ACHN (cell line): Measurements from ENCODE around the gene BIRC3.
A peak's percentile ranks its signal among the peaks of the same experiment; 100 is the strongest.
"Not testable (repeated sequence)": the region's sequence is repeated elsewhere in the genome, so short reads cannot be mapped to it uniquely, and the experiment has no call there.

Experiments used
- DNase-seq: peaks from one replicate; pipeline ENCODE4 v3.0.0-alpha.2; 2015
- in situ Hi-C: cut with HindIII; loops from 2 replicates; pipeline ENCODE4 v1.10.0; 2017; ENCODE audit warnings: low sequenced_read_pairs, low pct_ligation_motif_present, low pct_unique_long_range_greater_than_20kb

Gene BIRC3

GRCh38 chr11:102318469-102318868 lies 1.2 kb downstream of the BIRC3 start:
- DNase-seq, result peak; percentile 88
- in situ Hi-C loops, result no loop called here

GRCh38 chr11:102319544-102319943 lies 2.3 kb downstream of the BIRC3 start:
- DNase-seq, result no peak
- in situ Hi-C loops, result no loop called here

- in situ Hi-C loops, result no loop called here
- no peak for DNase-seq
These were observed 2.9 kb downstream of the BIRC3 start for GRCh38 chr11:102320188-102320587.

- DNase-seq, result no peak
- in situ Hi-C loops, result no loop called here
These were observed 3.4 kb downstream of the BIRC3 start for GRCh38 chr11:102320679-102321078.

- DNase-seq, result peak; percentile 39
- in situ Hi-C loops, result no loop called here
These were observed 5.3 kb downstream of the BIRC3 start for GRCh38 chr11:102322560-102322959.

GRCh38 chr11:102323542-102324251 lies 6.4 kb downstream of the BIRC3 start:
- DNase-seq, result no peak
- in situ Hi-C loops, result no loop called here

- in situ Hi-C loops, result no loop called here
These were observed 7.8 kb downstream of the BIRC3 start for GRCh38 chr11:102325088-102325487.

GRCh38 chr11:102328748-102329147 lies 11.5 kb downstream of the BIRC3 start:
- in situ Hi-C loops, result no loop called here
- no peak for DNase-seq

More at GRCh38 chr11:102325088-102325487, 7.8 kb downstream of the BIRC3 start:
- DNase-seq, result no peak

- DNase-seq, result no peak
- in situ Hi-C loops, result no loop called here
These were observed 12.9 kb downstream of the BIRC3 start for GRCh38 chr11:102330231-102330630.

GRCh38 chr11:102331341-102331740 lies 14.1 kb downstream of the BIRC3 start:
- in situ Hi-C loops, result no loop called here

GRCh38 chr11:102332611-102332994 lies 15.3 kb downstream of the BIRC3 start:
- in situ Hi-C loops, result no loop called here
- no peak for DNase-seq

More at GRCh38 chr11:102331341-102331740, 14.1 kb downstream of the BIRC3 start:
- DNase-seq, result no peak

GRCh38 chr11:102338479-102339010 lies 21.3 kb downstream of the BIRC3 start:
- in situ Hi-C loops, result no loop called here
- DNase-seq, result no peak

GRCh38 chr11:102341311-102341710 lies 24.0 kb downstream of the BIRC3 start:
- in situ Hi-C loops, DNase-seq: not testable (repeated sequence)

- DNase-seq, result peak; percentile 76
- in situ Hi-C loops, result no loop called here
These were observed 24.6 kb downstream of the BIRC3 start for GRCh38 chr11:102341844-102342318.

- in situ Hi-C loops, result no loop called here
- DNase-seq, result no peak
These were observed 26.5 kb downstream of the BIRC3 start for GRCh38 chr11:102343809-102344208.

GRCh38 chr11:102345904-102346303 lies 28.6 kb downstream of the BIRC3 start:
- peak; percentile 52 for DNase-seq
- in situ Hi-C loops, result no loop called here

- in situ Hi-C loops, result no loop called here
- DNase-seq, result no peak
These were observed 29.1 kb downstream of the BIRC3 start for GRCh38 chr11:102346456-102346747.

GRCh38 chr11:102346748-102347461 lies 29.6 kb downstream of the BIRC3 start, which contains the start of gene BIRC2:
Gene BIRC2 (plus strand): TSS chr11:102347214. CDS start chr11:102349855, 2,641 bp downstream.
- DNase-seq, result peak; percentile 90
- in situ Hi-C loops, result no loop called here

- peak; percentile 31 for DNase-seq
- in situ Hi-C loops, result no loop called here
These were observed 30.4 kb downstream of the BIRC3 start for GRCh38 chr11:102347462-102348370.
